HepG2 (cell line): ENCODE measurements around the gene CPNE5. TPM values are rescaled to one million over a fixed set of nuclear protein-coding genes. Genes with fewer than 3 reads are reported as not detected.

Source experiments
- KAT7 ChIP-seq: IDR thresholded peaks from 2 replicates; pipeline ENCODE4 v1.6.1; 2018; ENCODE audit warnings: borderline replicate concordance, missing compliant biosample characterization
- KIAA2018 ChIP-seq: sonication (generic); formaldehyde crosslinking; IDR thresholded peaks from 2 replicates; pipeline ENCODE4 v1.5.0; 2020; ENCODE audit warnings: mild to moderate bottlenecking, missing genetic modification reagents, borderline replicate concordance
- MTA1 ChIP-seq: sonication (generic); formaldehyde crosslinking; IDR thresholded peaks from 2 replicates; pipeline ENCODE4 v1.4.0; 2020; ENCODE audit warnings: missing genetic modification reagents, mild to moderate bottlenecking, borderline replicate concordance
- PAXIP1 ChIP-seq: sonication (generic); formaldehyde crosslinking; conservative IDR thresholded peaks from 2 replicates; pipeline ENCODE4 v1.4.0; 2020; ENCODE audit warnings: mild to moderate bottlenecking, missing genetic modification reagents, moderate library complexity
- RNF219 ChIP-seq: sonication (generic); formaldehyde crosslinking; IDR thresholded peaks from 2 replicates; pipeline ENCODE4 v1.5.0; 2020; ENCODE audit warnings: mild to moderate bottlenecking, missing genetic modification reagents
- ZBTB4 ChIP-seq: sonication (generic); formaldehyde crosslinking; IDR thresholded peaks from 2 replicates; pipeline ENCODE4 v1.4.0; 2020; ENCODE audit warnings: missing genetic modification reagents, mild to moderate bottlenecking, borderline replicate concordance
- ZNF704 ChIP-seq: sonication (generic); formaldehyde crosslinking; IDR thresholded peaks from 2 replicates; pipeline ENCODE4 v1.8.1; 2023; ENCODE audit warnings: mild to moderate bottlenecking, inconsistent platforms, moderate library complexity, missing genetic modification reagents, borderline replicate concordance
- polyA plus RNA-seq, 8 experiments: library from polyadenylated mRNA; depleted of rRNA in 3 of 8; stranded (reverse) in 7 of 8; unstranded in 1 of 8; fragments of >200 nt; fragmentation: Illumina TruSeq in 4 of 8; extraction: Trizol in 4 of 8; gene quantifications; 2 replicates each; pipeline versions ENCODE4 v1.2.1 to v1.2.3, GENCODE V29; 2011 to 2016; ENCODE audit warnings: low read depth in 4 of 8, missing spikeins in 1 of 8, mixed read lengths in 1 of 8; ENCODE audit not compliant: insufficient read depth in 1 of 8
- total RNA-seq, 5 experiments: library from RNA; depleted of rRNA; stranded (reverse); fragments of >200 nt; fragmentation: Illumina TruSeq; extraction: Trizol; gene quantifications; 2 replicates each; pipeline ENCODE4 v1.2.3, GENCODE V29; 2016; ENCODE audit warnings: low read depth in 1 of 5

The CPNE5 gene
- total and polyA plus RNA-seq, 2 of the 13 experiments (the other 11 are each of a cell fraction or from before 2014, with no cell fraction given): 0.16 TPM; not detected in 1

GRCh38 chr6:36834576-36835341 lies 4.5 kb downstream of the CPNE5 start (continued):
- TF ChIP-seq KIAA2018 (CRISPR knock-in tag) (no peak), MTA1 (CRISPR knock-in tag) (no peak), RNF219 (no peak), ZBTB4 (CRISPR knock-in tag) (no peak), ZNF704 (no peak), KAT7 (CRISPR knock-in tag) (no peak), PAXIP1 (CRISPR knock-in tag) (0 out of 2 replicates have a peak, but pooled peaks have one; percentile 26)
